OCI-LY7 (cell line): Measurements from ENCODE around the gene ROCK1. TPM values are rescaled to one million over a fixed set of nuclear protein-coding genes. Genes with fewer than 3 reads are reported as not detected.
"Not testable (repeated sequence)": the region's sequence is repeated elsewhere in the genome, so short reads cannot be mapped to it uniquely, and the experiment has no call there.

ENCODE experiments used
- BruUV-seq: library from RNA; stranded (reverse); fragments of 400-500 nt; replicated peaks from 2 replicates; lab custom pipeline; 2021; lab: Mats Ljungman, UMichigan
- CTCF ChIA-PET: fragments of 300-600 bp; sonication (Branson Sonifier 250); formaldehyde crosslinking; loops from one replicate; lab custom pipeline; 2022; ENCODE audit warnings: antibody characterized with exemption; ENCODE audit not compliant: unreplicated experiment; lab: Charles Lee
- POLR2A ChIA-PET: fragments of 300-600 bp; sonication (Branson Sonifier 250); formaldehyde crosslinking; loops from one replicate; lab custom pipeline; 2022; ENCODE audit warnings: antibody characterized with exemption; lab: Charles Lee
- DNase-seq: peaks from one replicate; pipeline ENCODE4 v3.0.0-alpha.2; 2015; ENCODE audit warnings: low spot score
- H2AFZ ChIP-seq: fragments of 200-600 bp; sonication (generic), shearing (Covaris generic); 2 replicates; pipeline ENCODE4 v1.6.1; 2014; ENCODE audit warnings: mild to moderate bottlenecking, antibody characterized with exemption, low read length, moderate library complexity
- H3K27ac ChIP-seq: fragments of 200-600 bp; sonication (generic); 2 replicates; pipeline ENCODE4 v1.5.1; 2014; ENCODE audit warnings: mixed run types, low read depth, mild to moderate bottlenecking, moderate library complexity, low read length, inconsistent platforms; ENCODE audit not compliant: poor library complexity, severe bottlenecking
- H3K36me3 ChIP-seq: fragments of 200-600 bp; sonication (generic); 2 replicates; pipeline ENCODE4 v1.6.1; 2014; ENCODE audit warnings: mild to moderate bottlenecking, antibody characterized with exemption, low read length, moderate library complexity, mixed read lengths; ENCODE audit not compliant: insufficient read depth
- H3K4me1 ChIP-seq: fragments of 200-600 bp; sonication (generic); 2 replicates; pipeline ENCODE4 v1.5.1; 2014; ENCODE audit warnings: mild to moderate bottlenecking, low read length; ENCODE audit not compliant: insufficient read depth, poor library complexity, severe bottlenecking
- H3K4me2 ChIP-seq: fragments of 200-600 bp; sonication (generic); 2 replicates; pipeline ENCODE4 v1.6.1; 2014; ENCODE audit warnings: mild to moderate bottlenecking, low read length
- H3K4me3 ChIP-seq: fragments of 200-600 bp; sonication (generic); 2 replicates; pipeline ENCODE4 v1.5.1; 2014; ENCODE audit warnings: mild to moderate bottlenecking, low read depth, low read length; ENCODE audit not compliant: poor library complexity, severe bottlenecking
- H3K79me2 ChIP-seq: fragments of 200-600 bp; sonication (generic); 2 replicates; pipeline ENCODE4 v1.6.1; 2016; ENCODE audit warnings: low read depth, mild to moderate bottlenecking, low read length, moderate library complexity, mixed read lengths; ENCODE audit not compliant: insufficient read depth
- H3K9me2 ChIP-seq: fragments of 200-600 bp; sonication (generic); 2 replicates; pipeline ENCODE4 v1.6.1; 2016; ENCODE audit warnings: mild to moderate bottlenecking, low read length, mixed read lengths; ENCODE audit not compliant: insufficient read depth
- H3K9me3 ChIP-seq: fragments of 200-600 bp; sonication (generic); 2 replicates; pipeline ENCODE4 v1.6.1; 2014; ENCODE audit warnings: mild to moderate bottlenecking, mixed run types, low read length, mixed read lengths
- H4K20me1 ChIP-seq: fragments of 200-600 bp; sonication (generic); 2 replicates; pipeline ENCODE4 v1.6.1; 2014; ENCODE audit warnings: mild to moderate bottlenecking, antibody characterized with exemption, low read length, moderate library complexity, mixed read lengths; ENCODE audit not compliant: insufficient read depth
- EZH2phosphoT487 ChIP-seq: fragments of 200-600 bp; sonication (generic); IDR thresholded peaks from 2 replicates; pipeline ENCODE4 v1.6.1; 2018; ENCODE audit warnings: low read depth, borderline replicate concordance, mild to moderate bottlenecking, mixed run types, antibody characterized with exemption, low read length, moderate library complexity, mixed read lengths
- intact Hi-C: fragments of 100-400 bp; cut with micrococcal nuclease; formaldehyde crosslinking; loops from one replicate; pipeline ENCODE4 v1.10.0; 2022; ENCODE audit not compliant: unreplicated experiment
- small RNA-seq: library from RNA; depleted of rRNA; stranded (forward); fragments of <200 nt; gene quantifications from one replicate; pipeline ENCODE3, GENCODE V24; 2014
- total RNA-seq, 2 experiments: library from RNA; depleted of rRNA in 1 of 2; stranded (reverse); fragments of >200 nt in 1 of 2; shearing (Covaris generic) in 1 of 2; gene quantifications; 2 replicates each; pipeline ENCODE4 v1.2.3, GENCODE V29; 2014 to 2022
- TF ChIP-seq, protein P1 (sequence below): fragments of 200-600 bp; sonication (generic); conservative IDR thresholded peaks from 2 replicates; pipeline ENCODE4 v1.5.1; 2014; ENCODE audit warnings: mild to moderate bottlenecking, antibody characterized with exemption, low read length, moderate library complexity, mixed read lengths

ROCK1 gene
- total RNA-seq, 2 experiments from 2014 or later, result 43.2 to 69.6 TPM

GRCh38 chr18:20960735-20961134 is 150.9 kb downstream of the ROCK1 start:
- no peaks in the 10 kb centered on the region for H3K4me1 ChIP-seq
- H3K9me2 ChIP-seq, result no peaks in the 10 kb centered on the region
- BruUV-seq, result no TSS peak
- no peak for TF ChIP-seq EZH2phosphoT487
- TF ChIP-seq, protein P1, sequence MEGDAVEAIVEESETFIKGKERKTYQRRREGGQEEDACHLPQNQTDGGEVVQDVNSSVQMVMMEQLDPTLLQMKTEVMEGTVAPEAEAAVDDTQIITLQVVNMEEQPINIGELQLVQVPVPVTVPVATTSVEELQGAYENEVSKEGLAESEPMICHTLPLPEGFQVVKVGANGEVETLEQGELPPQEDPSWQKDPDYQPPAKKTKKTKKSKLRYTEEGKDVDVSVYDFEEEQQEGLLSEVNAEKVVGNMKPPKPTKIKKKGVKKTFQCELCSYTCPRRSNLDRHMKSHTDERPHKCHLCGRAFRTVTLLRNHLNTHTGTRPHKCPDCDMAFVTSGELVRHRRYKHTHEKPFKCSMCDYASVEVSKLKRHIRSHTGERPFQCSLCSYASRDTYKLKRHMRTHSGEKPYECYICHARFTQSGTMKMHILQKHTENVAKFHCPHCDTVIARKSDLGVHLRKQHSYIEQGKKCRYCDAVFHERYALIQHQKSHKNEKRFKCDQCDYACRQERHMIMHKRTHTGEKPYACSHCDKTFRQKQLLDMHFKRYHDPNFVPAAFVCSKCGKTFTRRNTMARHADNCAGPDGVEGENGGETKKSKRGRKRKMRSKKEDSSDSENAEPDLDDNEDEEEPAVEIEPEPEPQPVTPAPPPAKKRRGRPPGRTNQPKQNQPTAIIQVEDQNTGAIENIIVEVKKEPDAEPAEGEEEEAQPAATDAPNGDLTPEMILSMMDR, result no peak
- H4K20me1 ChIP-seq, result no peaks in the 10 kb centered on the region
- intact Hi-C loops, result no loop called here
- DNase-seq, result no peak
- CTCF ChIA-PET, result no interaction called here
- no peaks in the 10 kb centered on the region for H3K9me3 ChIP-seq
- no peak overlapping the region for H3K27ac ChIP-seq
- H2AFZ ChIP-seq, result no peak overlapping the region
- peaks cover 25% of the 10 kb centered on the region for H3K36me3 ChIP-seq
- H3K79me2 ChIP-seq, result no peaks in the 10 kb centered on the region
- H3K4me3 ChIP-seq, result no peak overlapping the region
- H3K4me2 ChIP-seq, result no peak overlapping the region
- POLR2A ChIA-PET, result no interaction called here

GRCh38 chr18:20950827-20951226 is 160.8 kb downstream of the ROCK1 start:
- intact Hi-C loops, H3K9me3 ChIP-seq, DNase-seq, POLR2A ChIA-PET, H3K79me2 ChIP-seq, H3K9me2 ChIP-seq, H4K20me1 ChIP-seq, H3K4me1 ChIP-seq, H2AFZ ChIP-seq, H3K4me3 ChIP-seq, CTCF ChIA-PET, H3K4me2 ChIP-seq, H3K27ac ChIP-seq, H3K36me3 ChIP-seq: not testable (repeated sequence)
- BruUV-seq, result TSS peak; percentile 77

Small RNAs within 50 kb of the gene (small RNA-seq; reads per million reads assigned to genes)
- not detected for gene RNU6-120P

Other genes starting within 250 kb of the ROCK1 start
- gene GREB1L, start 130.4 kb upstream of the ROCK1 start, total RNA-seq (2014; rRNA removed; shearing (Covaris generic)), result not detected in 2 replicates
- not detected in 2 replicates for gene GREB1L, start 130.4 kb upstream of the ROCK1 start, total RNA-seq (2022)